HL-60 (cell line): ENCODE measurements around the gene ANO2.

Experiments used
- DNase-seq, 2 experiments: peaks; one replicate each; pipeline ENCODE4 v3.0.0-alpha.2; 2010 to 2020; ENCODE audit warnings: low read depth in 1 of 2, low spot score in 1 of 2
- H3K27ac ChIP-seq: fragments of 250-450 bp; sonication (Bioruptor Pico); replicated peaks from 2 replicates; pipeline ENCODE4 v1.5.1; 2020; ENCODE audit warnings: mild to moderate bottlenecking, moderate library complexity
- H3K27me3 ChIP-seq: fragments of 250-450 bp; sonication (Bioruptor Pico); 2 replicates; pipeline ENCODE4 v1.5.1; 2021; ENCODE audit warnings: mild to moderate bottlenecking, moderate library complexity; ENCODE audit not compliant: insufficient read depth, poor library complexity, severe bottlenecking
- H3K4me3 ChIP-seq: replicated peaks from 2 replicates; pipeline ENCODE4 v1.5.1; 2011; ENCODE audit warnings: mild to moderate bottlenecking, control low read depth, low read length; ENCODE audit not compliant: insufficient read depth
- GABPA ChIP-seq: IDR thresholded peaks from 2 replicates; pipeline ENCODE4 v1.6.1; 2012; ENCODE audit warnings: low read depth
- POLR2AphosphoS5 ChIP-seq: IDR thresholded peaks from 2 replicates; pipeline ENCODE4 v1.6.1; 2012; ENCODE audit warnings: low read depth
- SPI1 ChIP-seq: IDR thresholded peaks from 2 replicates; pipeline ENCODE4 v1.6.1; 2012; ENCODE audit warnings: low read depth, mild to moderate bottlenecking, borderline replicate concordance
- TF ChIP-seq, protein P1 (sequence below): IDR thresholded peaks from one replicate; pipeline ENCODE4 v1.5.1; 2011; ENCODE audit warnings: low read length, control low read depth, inconsistent platforms; ENCODE audit not compliant: insufficient read depth
- TF ChIP-seq, protein P2 (sequence below): IDR thresholded peaks from 2 replicates; pipeline ENCODE4 v1.6.1; 2012; ENCODE audit warnings: low read depth; ENCODE audit not compliant: insufficient replicate concordance

ANO2 gene

DNA sequence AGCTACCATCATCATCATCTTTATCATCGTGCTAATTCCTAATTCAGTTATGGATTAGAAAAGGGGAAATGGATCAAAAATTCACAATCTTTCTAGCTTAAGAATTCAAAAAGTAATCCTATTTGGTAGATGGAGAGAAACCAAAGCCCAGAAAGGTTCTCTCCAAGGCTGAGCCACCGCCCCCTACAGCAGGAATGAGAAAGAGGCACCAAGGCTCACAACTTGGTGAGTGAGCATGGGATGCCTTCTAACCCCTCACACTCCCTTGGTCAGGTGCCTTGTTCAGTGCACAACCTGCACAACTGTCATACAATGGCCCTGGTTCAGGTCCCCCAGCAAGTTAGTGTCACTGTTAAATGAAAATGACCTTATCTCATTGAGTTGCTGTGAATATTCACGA is 171.5 kb downstream of the ANO2 start:
- no peak for DNase-seq
- TF ChIP-seq, protein P1, sequence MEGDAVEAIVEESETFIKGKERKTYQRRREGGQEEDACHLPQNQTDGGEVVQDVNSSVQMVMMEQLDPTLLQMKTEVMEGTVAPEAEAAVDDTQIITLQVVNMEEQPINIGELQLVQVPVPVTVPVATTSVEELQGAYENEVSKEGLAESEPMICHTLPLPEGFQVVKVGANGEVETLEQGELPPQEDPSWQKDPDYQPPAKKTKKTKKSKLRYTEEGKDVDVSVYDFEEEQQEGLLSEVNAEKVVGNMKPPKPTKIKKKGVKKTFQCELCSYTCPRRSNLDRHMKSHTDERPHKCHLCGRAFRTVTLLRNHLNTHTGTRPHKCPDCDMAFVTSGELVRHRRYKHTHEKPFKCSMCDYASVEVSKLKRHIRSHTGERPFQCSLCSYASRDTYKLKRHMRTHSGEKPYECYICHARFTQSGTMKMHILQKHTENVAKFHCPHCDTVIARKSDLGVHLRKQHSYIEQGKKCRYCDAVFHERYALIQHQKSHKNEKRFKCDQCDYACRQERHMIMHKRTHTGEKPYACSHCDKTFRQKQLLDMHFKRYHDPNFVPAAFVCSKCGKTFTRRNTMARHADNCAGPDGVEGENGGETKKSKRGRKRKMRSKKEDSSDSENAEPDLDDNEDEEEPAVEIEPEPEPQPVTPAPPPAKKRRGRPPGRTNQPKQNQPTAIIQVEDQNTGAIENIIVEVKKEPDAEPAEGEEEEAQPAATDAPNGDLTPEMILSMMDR: no peak
- no peak for TF ChIP-seq POLR2AphosphoS5
- TF ChIP-seq SPI1: no peak
- no peak for TF ChIP-seq GABPA
- TF ChIP-seq, protein P2, sequence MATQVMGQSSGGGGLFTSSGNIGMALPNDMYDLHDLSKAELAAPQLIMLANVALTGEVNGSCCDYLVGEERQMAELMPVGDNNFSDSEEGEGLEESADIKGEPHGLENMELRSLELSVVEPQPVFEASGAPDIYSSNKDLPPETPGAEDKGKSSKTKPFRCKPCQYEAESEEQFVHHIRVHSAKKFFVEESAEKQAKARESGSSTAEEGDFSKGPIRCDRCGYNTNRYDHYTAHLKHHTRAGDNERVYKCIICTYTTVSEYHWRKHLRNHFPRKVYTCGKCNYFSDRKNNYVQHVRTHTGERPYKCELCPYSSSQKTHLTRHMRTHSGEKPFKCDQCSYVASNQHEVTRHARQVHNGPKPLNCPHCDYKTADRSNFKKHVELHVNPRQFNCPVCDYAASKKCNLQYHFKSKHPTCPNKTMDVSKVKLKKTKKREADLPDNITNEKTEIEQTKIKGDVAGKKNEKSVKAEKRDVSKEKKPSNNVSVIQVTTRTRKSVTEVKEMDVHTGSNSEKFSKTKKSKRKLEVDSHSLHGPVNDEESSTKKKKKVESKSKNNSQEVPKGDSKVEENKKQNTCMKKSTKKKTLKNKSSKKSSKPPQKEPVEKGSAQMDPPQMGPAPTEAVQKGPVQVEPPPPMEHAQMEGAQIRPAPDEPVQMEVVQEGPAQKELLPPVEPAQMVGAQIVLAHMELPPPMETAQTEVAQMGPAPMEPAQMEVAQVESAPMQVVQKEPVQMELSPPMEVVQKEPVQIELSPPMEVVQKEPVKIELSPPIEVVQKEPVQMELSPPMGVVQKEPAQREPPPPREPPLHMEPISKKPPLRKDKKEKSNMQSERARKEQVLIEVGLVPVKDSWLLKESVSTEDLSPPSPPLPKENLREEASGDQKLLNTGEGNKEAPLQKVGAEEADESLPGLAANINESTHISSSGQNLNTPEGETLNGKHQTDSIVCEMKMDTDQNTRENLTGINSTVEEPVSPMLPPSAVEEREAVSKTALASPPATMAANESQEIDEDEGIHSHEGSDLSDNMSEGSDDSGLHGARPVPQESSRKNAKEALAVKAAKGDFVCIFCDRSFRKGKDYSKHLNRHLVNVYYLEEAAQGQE: no peak
- Histone ChIP-seq H3K4me3 (no peak overlapping the region), H3K27ac (no peak overlapping the region), H3K27me3 (no peaks in the 10 kb centered on the region)

DNA sequence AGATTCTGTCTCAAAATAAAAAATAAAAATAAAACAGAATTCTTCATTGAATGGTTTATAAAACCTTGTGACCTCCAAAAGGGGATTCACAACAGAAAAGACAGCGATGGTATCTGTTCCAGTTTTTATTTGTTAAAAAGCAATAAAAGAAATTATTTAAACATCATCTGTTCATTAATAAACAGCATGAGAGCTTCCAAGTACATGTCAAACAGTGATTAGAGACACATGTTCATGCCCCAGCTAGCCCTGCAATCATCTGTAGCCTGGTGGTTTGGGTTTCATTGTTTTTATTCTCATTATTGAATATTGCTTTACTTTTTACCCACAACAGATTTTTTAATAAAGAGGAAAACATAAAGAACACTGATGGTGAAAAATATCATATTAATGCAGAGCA is 173.3 kb downstream of the ANO2 start:
- Histone ChIP-seq H3K4me3 (no peak overlapping the region), H3K27me3 (no peaks in the 10 kb centered on the region), H3K27ac (no peak overlapping the region)
- no peak for DNase-seq
- TF ChIP-seq GABPA (no peak), POLR2AphosphoS5 (no peak), SPI1 (no peak)
- TF ChIP-seq, protein P1: no peak
- TF ChIP-seq, protein P2: no peak

DNA sequence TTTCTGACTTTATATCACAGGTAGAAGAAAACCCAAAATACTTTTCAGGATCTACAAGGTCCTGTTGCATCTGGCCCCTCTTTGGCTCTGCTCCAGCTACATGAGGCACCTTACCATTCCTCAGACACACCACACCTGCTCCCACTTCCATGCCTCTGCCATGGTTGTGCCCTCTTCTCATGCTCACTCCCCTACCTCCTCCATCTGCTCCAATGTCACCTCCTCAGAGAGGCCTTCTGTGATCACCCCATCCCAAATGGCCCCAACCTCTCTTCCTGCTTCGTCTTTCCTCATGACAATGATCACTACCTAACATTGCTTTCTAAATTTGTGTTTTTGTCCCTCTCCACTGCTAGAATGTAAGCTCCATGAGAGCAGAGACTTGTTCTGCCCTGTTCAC is 174.3 kb downstream of the ANO2 start:
- Histone ChIP-seq H3K4me3 (no peak overlapping the region), H3K27me3 (no peaks in the 10 kb centered on the region), H3K27ac (no peak overlapping the region)
- DNase-seq: no peak
- TF ChIP-seq, protein P1: no peak
- TF ChIP-seq POLR2AphosphoS5 (no peak), GABPA (no peak), SPI1 (no peak)
- TF ChIP-seq, protein P2: no peak
